Measurements from ENCODE around the gene FOXP1. TPM values are rescaled to one million over a fixed set of nuclear protein-coding genes. Genes with fewer than 3 reads are reported as not detected.

Gene FOXP1
- total RNA-seq, 1 donor from 2014 or later = 107 TPM

DNA sequence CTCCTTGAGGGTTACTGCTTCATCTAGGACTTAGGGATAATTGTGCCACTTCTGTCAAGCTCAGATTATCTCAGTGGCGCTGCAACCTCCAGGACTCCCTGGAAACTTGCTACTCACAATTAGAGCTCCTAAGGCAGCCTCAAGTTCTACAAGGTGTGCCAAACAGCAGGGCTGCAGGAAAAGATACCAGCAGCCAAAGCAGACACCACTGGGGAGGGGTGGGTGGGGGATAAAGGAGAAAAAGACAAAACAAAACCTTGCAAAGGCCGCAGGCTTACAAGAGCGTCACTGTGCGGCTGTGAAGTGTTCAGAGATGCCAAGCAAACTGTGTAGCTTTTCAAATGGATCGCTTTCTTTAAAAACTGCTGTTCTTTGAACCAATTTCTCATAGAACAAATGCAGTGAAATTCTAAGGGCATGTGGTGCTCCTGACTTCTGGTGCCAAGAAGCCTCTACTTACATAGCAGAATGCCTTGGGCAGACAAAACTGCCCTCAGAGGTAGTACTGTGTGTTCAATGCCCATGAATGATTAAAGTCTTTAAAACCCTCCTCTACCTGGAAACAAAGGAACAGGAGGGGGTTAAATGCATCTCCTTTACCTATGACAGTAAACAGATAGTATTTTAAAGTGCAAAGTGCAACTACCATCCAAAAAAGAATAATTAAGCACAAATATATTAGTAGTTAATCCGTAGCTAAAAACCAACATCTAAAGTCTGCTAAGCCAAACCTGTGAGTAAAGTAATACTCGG lies 353.4 kb downstream of the FOXP1 start:
- no peaks in the 10 kb centered on the region for H3K27me3 Mint-ChIP-seq (ENCODE audit: low read depth, unreplicated experiment)
- H3K4me3 ChIP-seq (ENCODE audit: insufficient read depth, low read depth, low read length) = no peak overlapping the region
- no peak overlapping the region for H3K9ac ChIP-seq (ENCODE audit: low read length)
- H3K36me3 Mint-ChIP-seq (ENCODE audit: low read depth, unreplicated experiment) = no peaks in the 10 kb centered on the region
- H3K4me1 ChIP-seq (ENCODE audit: insufficient read depth, low read length) = peaks cover 13% of the 10 kb centered on the region
- no peaks in the 10 kb centered on the region for H3K36me3 ChIP-seq (ENCODE audit: insufficient read depth, low read length)
- H4K20me1 ChIP-seq (ENCODE audit: insufficient read depth, low read length) = peaks cover 21% of the 10 kb centered on the region
- H3K9me3 Mint-ChIP-seq (ENCODE audit: unreplicated experiment) = no peaks in the 10 kb centered on the region
- peak overlapping the region; percentile 41 for H3K27ac Mint-ChIP-seq (ENCODE audit: unreplicated experiment)
- peaks cover 32% of the 10 kb centered on the region for H3K79me2 ChIP-seq (ENCODE audit: insufficient read depth, low read length)
- peak overlapping the region; percentile 40 for H3K4me3 Mint-ChIP-seq (ENCODE audit: unreplicated experiment)
- H3K4me1 Mint-ChIP-seq (ENCODE audit: low read depth, unreplicated experiment) = peaks cover 21% of the 10 kb centered on the region
- DNase-seq (ENCODE audit: low read depth) = no peak
- no peaks in the 10 kb centered on the region for H3K9me3 ChIP-seq (ENCODE audit: insufficient read depth, low read depth, low read length)
- H3K27ac ChIP-seq (ENCODE audit: low read depth, low read length) = no peak overlapping the region
- no peak for TF ChIP-seq EZH2 (IDR thresholded peaks at IDR 0.05; ENCODE audit: insufficient read depth, low read length)
- TF ChIP-seq, protein P1, sequence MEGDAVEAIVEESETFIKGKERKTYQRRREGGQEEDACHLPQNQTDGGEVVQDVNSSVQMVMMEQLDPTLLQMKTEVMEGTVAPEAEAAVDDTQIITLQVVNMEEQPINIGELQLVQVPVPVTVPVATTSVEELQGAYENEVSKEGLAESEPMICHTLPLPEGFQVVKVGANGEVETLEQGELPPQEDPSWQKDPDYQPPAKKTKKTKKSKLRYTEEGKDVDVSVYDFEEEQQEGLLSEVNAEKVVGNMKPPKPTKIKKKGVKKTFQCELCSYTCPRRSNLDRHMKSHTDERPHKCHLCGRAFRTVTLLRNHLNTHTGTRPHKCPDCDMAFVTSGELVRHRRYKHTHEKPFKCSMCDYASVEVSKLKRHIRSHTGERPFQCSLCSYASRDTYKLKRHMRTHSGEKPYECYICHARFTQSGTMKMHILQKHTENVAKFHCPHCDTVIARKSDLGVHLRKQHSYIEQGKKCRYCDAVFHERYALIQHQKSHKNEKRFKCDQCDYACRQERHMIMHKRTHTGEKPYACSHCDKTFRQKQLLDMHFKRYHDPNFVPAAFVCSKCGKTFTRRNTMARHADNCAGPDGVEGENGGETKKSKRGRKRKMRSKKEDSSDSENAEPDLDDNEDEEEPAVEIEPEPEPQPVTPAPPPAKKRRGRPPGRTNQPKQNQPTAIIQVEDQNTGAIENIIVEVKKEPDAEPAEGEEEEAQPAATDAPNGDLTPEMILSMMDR (IDR thresholded peaks at IDR 0.05; ENCODE audit: insufficient read depth, low read depth, low read length) = no peak
- no peak overlapping the region for H2AFZ ChIP-seq (ENCODE audit: low read depth, low read length)
- FAIRE-seq = no peak
- no peak overlapping the region for H3K4me2 ChIP-seq (ENCODE audit: low read length)
- no peaks in the 10 kb centered on the region for H3K27me3 ChIP-seq (ENCODE audit: insufficient read depth, low read length)

DNA sequence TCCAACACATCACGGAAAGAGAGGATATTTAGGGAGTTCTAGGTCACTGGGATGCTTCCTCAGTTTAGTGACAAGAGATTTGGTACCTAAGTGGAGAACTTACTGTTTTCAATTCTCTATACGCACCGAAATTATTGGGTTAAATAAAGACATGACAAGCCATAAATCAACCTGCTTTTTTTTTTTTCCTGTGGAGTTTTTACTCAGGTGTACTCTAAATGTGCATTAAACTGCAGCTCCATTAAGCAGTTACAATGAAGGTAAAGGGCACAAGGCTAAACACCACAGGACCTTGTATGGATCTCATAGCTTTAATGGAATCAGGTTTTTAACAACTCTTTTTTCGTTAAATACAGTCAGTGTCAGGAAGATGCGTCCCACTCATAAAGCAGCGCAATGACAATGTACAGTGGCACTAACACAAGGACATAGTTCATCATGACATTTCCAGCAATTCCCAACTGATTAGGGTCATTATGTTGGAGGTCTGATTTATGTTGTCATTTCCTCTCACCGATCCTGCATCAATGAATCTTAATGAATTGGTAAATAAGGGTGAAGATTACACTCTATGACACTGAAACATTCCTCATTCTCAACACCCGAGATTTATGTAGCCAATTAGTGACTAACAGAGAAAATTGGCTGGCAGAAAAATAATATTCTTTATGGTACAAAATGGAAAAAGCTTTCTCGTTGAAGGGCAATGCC lies 355.2 kb downstream of the FOXP1 start:
- Histone ChIP-seq H3K9me3 (ENCODE audit: insufficient read depth, low read depth, low read length) (no peaks in the 10 kb centered on the region), H3K9ac (ENCODE audit: low read length) (no peak overlapping the region), H3K4me2 (ENCODE audit: low read length) (no peak overlapping the region), H3K27me3 (ENCODE audit: insufficient read depth, low read length) (no peaks in the 10 kb centered on the region), H3K27ac (ENCODE audit: low read depth, low read length) (no peak overlapping the region), H4K20me1 (ENCODE audit: insufficient read depth, low read length) (peaks cover 35% of the 10 kb centered on the region), H2AFZ (ENCODE audit: low read depth, low read length) (no peak overlapping the region), H3K4me1 (ENCODE audit: insufficient read depth, low read length) (peaks cover 13% of the 10 kb centered on the region), H3K4me3 (ENCODE audit: insufficient read depth, low read depth, low read length) (no peak overlapping the region), H3K79me2 (ENCODE audit: insufficient read depth, low read length) (peaks cover 39% of the 10 kb centered on the region), H3K36me3 (ENCODE audit: insufficient read depth, low read length) (no peaks in the 10 kb centered on the region)
- Mint-ChIP-seq H3K4me1 (ENCODE audit: low read depth, unreplicated experiment) (peaks cover 21% of the 10 kb centered on the region), H3K27ac (ENCODE audit: unreplicated experiment) (no peak overlapping the region), H3K9me3 (ENCODE audit: unreplicated experiment) (no peaks in the 10 kb centered on the region), H3K36me3 (ENCODE audit: low read depth, unreplicated experiment) (peaks cover 2% of the 10 kb centered on the region), H3K27me3 (ENCODE audit: low read depth, unreplicated experiment) (no peaks in the 10 kb centered on the region), H3K4me3 (ENCODE audit: unreplicated experiment) (no peak overlapping the region)
- DNase-seq (ENCODE audit: low read depth) (no peak), FAIRE-seq (peak; percentile 47)
- TF ChIP-seq, protein P1 (IDR thresholded peaks at IDR 0.05; ENCODE audit: insufficient read depth, low read depth, low read length) = no peak
- no peak for TF ChIP-seq EZH2 (IDR thresholded peaks at IDR 0.05; ENCODE audit: insufficient read depth, low read length)

Measured in astrocyte (in vitro differentiated cells and primary cell).